ENCODE measurements around the gene TBX5.
"Not testable (repeated sequence)": the region's sequence is repeated elsewhere in the genome, so short reads cannot be mapped to it uniquely, and the experiment has no call there.

Gene TBX5

GRCh38 chr12:114371250-114371649, 34.7 kb downstream of the TBX5 start:
- DNase-seq, result no peak

GRCh38 chr12:114368685-114369452, 37.1 kb downstream of the TBX5 start:
- no peak for DNase-seq

- DNase-seq, result no peak
Observed at GRCh38 chr12:114361992-114362391, 44.0 kb downstream of the TBX5 start.

- no peak for DNase-seq
Observed at GRCh38 chr12:114361545-114361944, 44.4 kb downstream of the TBX5 start.

- DNase-seq, result no peak
Observed at GRCh38 chr12:114360485-114360884, 45.5 kb downstream of the TBX5 start.

- no peak for DNase-seq
Observed at GRCh38 chr12:114355389-114356088, 50.4 kb downstream of the TBX5 start.

GRCh38 chr12:114349239-114349638, 56.7 kb downstream of the TBX5 start:
- not testable (repeated sequence) for DNase-seq

GRCh38 chr12:114347861-114348260, 58.1 kb downstream of the TBX5 start:
- DNase-seq, result no peak

GRCh38 chr12:114344831-114345230, 61.1 kb downstream of the TBX5 start:
- DNase-seq, result no peak

GRCh38 chr12:114344303-114344663, 61.7 kb downstream of the TBX5 start:
- DNase-seq, result no peak

GRCh38 chr12:114343585-114344302, 62.2 kb downstream of the TBX5 start:
- no peak for DNase-seq

- no peak for DNase-seq
Observed at GRCh38 chr12:114342656-114343055, 63.3 kb downstream of the TBX5 start.

- DNase-seq, result no peak
Observed at GRCh38 chr12:114341635-114342034, 64.3 kb downstream of the TBX5 start.

GRCh38 chr12:114340231-114340630, 65.7 kb downstream of the TBX5 start:
- no peak for DNase-seq

GRCh38 chr12:114339626-114340025, 66.3 kb downstream of the TBX5 start:
- no peak for DNase-seq

GRCh38 chr12:114335607-114336006, 70.3 kb downstream of the TBX5 start:
- no peak for DNase-seq

GRCh38 chr12:114334395-114334794, 71.5 kb downstream of the TBX5 start:
- DNase-seq, result no peak

- no peak for DNase-seq
Observed at GRCh38 chr12:114328292-114328691, 77.7 kb downstream of the TBX5 start.

GRCh38 chr12:114327765-114328164, 78.2 kb downstream of the TBX5 start:
- DNase-seq, result no peak

GRCh38 chr12:114321524-114321923, 84.4 kb downstream of the TBX5 start:
- no peak for DNase-seq

GRCh38 chr12:114320968-114321367, 85.0 kb downstream of the TBX5 start:
- no peak for DNase-seq

GRCh38 chr12:114320101-114320500, 85.8 kb downstream of the TBX5 start:
- no peak for DNase-seq

- no peak for DNase-seq
Observed at GRCh38 chr12:114319422-114319821, 86.5 kb downstream of the TBX5 start.

GRCh38 chr12:114318984-114319383, 87.0 kb downstream of the TBX5 start:
- no peak for DNase-seq

Data from activated effector memory CD4-positive, alpha-beta T cell treated with Interleukin-2 at 50 U/mL for 16 hours (primary cell).